Nephron progenitor cell (in vitro differentiated cells): ENCODE results near the gene TACO1.
A peak's percentile ranks its signal among the peaks of the same experiment; 100 is the strongest.

Source experiments
- DNase-seq: peaks from one replicate; pipeline ENCODE4 v3.0.0; 2021
- H3K27ac Mint-ChIP-seq: 2 replicates; pipeline ENCODE4 v1.8.0; 2021; ENCODE audit warnings: mild to moderate bottlenecking, moderate library complexity, mixed read lengths
- H3K27me3 Mint-ChIP-seq: 2 replicates; pipeline ENCODE4 v1.8.0; 2021; ENCODE audit warnings: mild to moderate bottlenecking, low read depth, mixed read lengths; ENCODE audit not compliant: poor library complexity
- H3K36me3 Mint-ChIP-seq: 2 replicates; pipeline ENCODE4 v1.8.0; 2021; ENCODE audit warnings: low read depth, mixed read lengths
- H3K4me1 Mint-ChIP-seq: 2 replicates; pipeline ENCODE4 v1.8.0; 2021; ENCODE audit warnings: mixed read lengths
- H3K4me3 Mint-ChIP-seq: 2 replicates; pipeline ENCODE4 v1.8.0; 2021; ENCODE audit warnings: mild to moderate bottlenecking, moderate library complexity, mixed read lengths
- H3K9me3 Mint-ChIP-seq: 2 replicates; pipeline ENCODE4 v1.8.0; 2021; ENCODE audit warnings: mild to moderate bottlenecking, moderate library complexity, mixed read lengths
- CTCF ChIP-seq: fragments of 200-600 bp; sonication (generic); IDR thresholded peaks from 2 replicates; pipeline ENCODE4 v1.5.0; 2021; ENCODE audit warnings: antibody characterized with exemption

The TACO1 gene

GRCh38 chr17:63626551-63627180 lies 26.0 kb downstream of the TACO1 start:
- no peak for TF ChIP-seq CTCF
- Mint-ChIP-seq H3K9me3 (no peaks in the 10 kb centered on the region), H3K4me1 (peaks cover 36% of the 10 kb centered on the region), H3K36me3 (no peaks in the 10 kb centered on the region), H3K27ac (no peak overlapping the region), H3K4me3 (no peak overlapping the region), H3K27me3 (peaks cover 5% of the 10 kb centered on the region)
- no peak for DNase-seq

GRCh38 chr17:63629627-63630026 lies 28.9 kb downstream of the TACO1 start:
- Mint-ChIP-seq H3K27ac (no peak overlapping the region), H3K4me3 (no peak overlapping the region)
- no peak for TF ChIP-seq CTCF

GRCh38 chr17:63631062-63631461 lies 30.4 kb downstream of the TACO1 start:
- H3K27ac Mint-ChIP-seq: no peak overlapping the region
- no peak for TF ChIP-seq CTCF
- H3K4me3 Mint-ChIP-seq: no peak overlapping the region

More at GRCh38 chr17:63629627-63630026, 28.9 kb downstream of the TACO1 start:
- no peak for DNase-seq
- H3K9me3 Mint-ChIP-seq: no peaks in the 10 kb centered on the region
- peaks cover 4% of the 10 kb centered on the region for H3K36me3 Mint-ChIP-seq
- peaks cover 5% of the 10 kb centered on the region for H3K27me3 Mint-ChIP-seq
- peaks cover 32% of the 10 kb centered on the region for H3K4me1 Mint-ChIP-seq

GRCh38 chr17:63631626-63632025 lies 30.9 kb downstream of the TACO1 start:
- H3K9me3 Mint-ChIP-seq: no peaks in the 10 kb centered on the region
- no peak for TF ChIP-seq CTCF
- H3K27me3 Mint-ChIP-seq: peaks cover 5% of the 10 kb centered on the region
- H3K4me3 Mint-ChIP-seq: no peak overlapping the region
- DNase-seq: no peak
- H3K4me1 Mint-ChIP-seq: peaks cover 18% of the 10 kb centered on the region
- H3K27ac Mint-ChIP-seq: no peak overlapping the region
- H3K36me3 Mint-ChIP-seq: peaks cover 7% of the 10 kb centered on the region

More at GRCh38 chr17:63631062-63631461, 30.4 kb downstream of the TACO1 start:
- peaks cover 4% of the 10 kb centered on the region for H3K36me3 Mint-ChIP-seq
- peaks cover 24% of the 10 kb centered on the region for H3K4me1 Mint-ChIP-seq
- no peak for DNase-seq
- no peaks in the 10 kb centered on the region for H3K9me3 Mint-ChIP-seq
- peaks cover 5% of the 10 kb centered on the region for H3K27me3 Mint-ChIP-seq

GRCh38 chr17:63633742-63634141 lies 33.0 kb downstream of the TACO1 start:
- Mint-ChIP-seq H3K36me3 (peaks cover 11% of the 10 kb centered on the region), H3K4me3 (peak overlapping the region; percentile 58), H3K9me3 (no peaks in the 10 kb centered on the region), H3K27me3 (no peaks in the 10 kb centered on the region), H3K27ac (peak overlapping the region; percentile 93), H3K4me1 (peaks cover 15% of the 10 kb centered on the region)
- DNase-seq: no peak
- no peak for TF ChIP-seq CTCF

- Mint-ChIP-seq H3K4me1 (peaks cover 15% of the 10 kb centered on the region), H3K27ac (peak overlapping the region; percentile 93), H3K36me3 (peaks cover 11% of the 10 kb centered on the region), H3K27me3 (peaks cover 3% of the 10 kb centered on the region), H3K4me3 (peak overlapping the region; percentile 58), H3K9me3 (no peaks in the 10 kb centered on the region)
- no peak for DNase-seq
- no peak for TF ChIP-seq CTCF
These were observed 33.5 kb downstream of the TACO1 start for GRCh38 chr17:63634163-63634562.
